K562 (cell line): ENCODE measurements around the gene AJM1. TPM values are rescaled to one million over a fixed set of nuclear protein-coding genes. Genes with fewer than 3 reads are reported as not detected.

Experiments used
- CBFA2T2 ChIP-seq: fragments of 450-650 bp; conservative IDR thresholded peaks from 2 replicates; pipeline ENCODE4 v1.6.1; 2017; ENCODE audit warnings: mild to moderate bottlenecking
- E4F1 ChIP-seq: fragments of 250-450 bp; sonication (Bioruptor Pico); IDR thresholded peaks from 2 replicates; pipeline ENCODE4 v1.5.0; 2021; ENCODE audit warnings: mild to moderate bottlenecking, borderline replicate concordance
- ETV6 ChIP-seq, 3 experiments: fragments of 150-350 bp in 1 of 3; sonication (generic) in 1 of 3; formaldehyde crosslinking in 1 of 3; IDR thresholded peaks; 2 replicates each; pipeline versions ENCODE4 v1.6.1 to v1.8.0; 2014 to 2022; ENCODE audit warnings: borderline replicate concordance in 2 of 3, low read depth in 2 of 3, antibody characterized with exemption in 1 of 3, low read length in 1 of 3, mild to moderate bottlenecking in 1 of 3, missing genetic modification reagents in 1 of 3
- ZFP91 ChIP-seq: sonication (generic); formaldehyde crosslinking; IDR thresholded peaks from 2 replicates; pipeline ENCODE4 v1.8.0; 2022; ENCODE audit warnings: mild to moderate bottlenecking, missing genetic modification reagents
- ZKSCAN1 ChIP-seq: fragments of 150-350 bp; IDR thresholded peaks from 2 replicates; pipeline ENCODE4 v1.6.1; 2016; ENCODE audit warnings: low read depth, low read length
- ZNF175 ChIP-seq: fragments of 200-800 bp; sonication (Bioruptor generic); IDR thresholded peaks from 2 replicates; pipeline ENCODE4 v1.6.1; 2016; ENCODE audit warnings: low read depth, mild to moderate bottlenecking, missing genetic modification characterization, missing compliant biosample characterization
- polyA plus RNA-seq, 8 experiments: library from polyadenylated mRNA; depleted of rRNA in 4 of 8; stranded (reverse) in 5 of 8; unstranded in 3 of 8; fragments of >200 nt; fragmentation: Nextera tagmentation in 2 of 8; fragmentation: Illumina TruSeq in 1 of 8; extraction: Ambion mirVana in 2 of 8; extraction: Trizol in 1 of 8; gene quantifications; 2 replicates each; pipeline versions ENCODE4 v1.2.1 to v1.2.3, GENCODE V29; 2011 to 2014; ENCODE audit warnings: inconsistent platforms in 1 of 8, missing spikeins in 1 of 8
- total RNA-seq, 7 experiments: library from RNA; depleted of rRNA in 6 of 7; stranded (reverse); fragments of >200 nt in 6 of 7; fragmentation: Illumina TruSeq in 2 of 7; extraction: Trizol in 2 of 7; gene quantifications; 2 replicates each; pipeline versions ENCODE4 v1.2.1 to v1.2.3, GENCODE V29; 2011 to 2021; ENCODE audit warnings: low replicate concordance in 1 of 7
- TF ChIP-seq, protein P1 (sequence below): fragments of 450-650 bp; IDR thresholded peaks from 2 replicates; pipeline ENCODE4 v1.6.1; 2016; ENCODE audit warnings: mild to moderate bottlenecking, moderate library complexity
- TF ChIP-seq, protein P2 (sequence below): fragments of 250-450 bp; sonication (Bioruptor Pico); IDR thresholded peaks from 2 replicates; pipeline ENCODE4 v1.5.0; 2021

Gene AJM1
- total and polyA plus RNA-seq, 9 of the 15 experiments (the other 6 are each of a cell fraction or from before 2014, with no cell fraction given) = 0.01 to 3.7 (median 0.65) TPM; not detected in 1

DNA sequence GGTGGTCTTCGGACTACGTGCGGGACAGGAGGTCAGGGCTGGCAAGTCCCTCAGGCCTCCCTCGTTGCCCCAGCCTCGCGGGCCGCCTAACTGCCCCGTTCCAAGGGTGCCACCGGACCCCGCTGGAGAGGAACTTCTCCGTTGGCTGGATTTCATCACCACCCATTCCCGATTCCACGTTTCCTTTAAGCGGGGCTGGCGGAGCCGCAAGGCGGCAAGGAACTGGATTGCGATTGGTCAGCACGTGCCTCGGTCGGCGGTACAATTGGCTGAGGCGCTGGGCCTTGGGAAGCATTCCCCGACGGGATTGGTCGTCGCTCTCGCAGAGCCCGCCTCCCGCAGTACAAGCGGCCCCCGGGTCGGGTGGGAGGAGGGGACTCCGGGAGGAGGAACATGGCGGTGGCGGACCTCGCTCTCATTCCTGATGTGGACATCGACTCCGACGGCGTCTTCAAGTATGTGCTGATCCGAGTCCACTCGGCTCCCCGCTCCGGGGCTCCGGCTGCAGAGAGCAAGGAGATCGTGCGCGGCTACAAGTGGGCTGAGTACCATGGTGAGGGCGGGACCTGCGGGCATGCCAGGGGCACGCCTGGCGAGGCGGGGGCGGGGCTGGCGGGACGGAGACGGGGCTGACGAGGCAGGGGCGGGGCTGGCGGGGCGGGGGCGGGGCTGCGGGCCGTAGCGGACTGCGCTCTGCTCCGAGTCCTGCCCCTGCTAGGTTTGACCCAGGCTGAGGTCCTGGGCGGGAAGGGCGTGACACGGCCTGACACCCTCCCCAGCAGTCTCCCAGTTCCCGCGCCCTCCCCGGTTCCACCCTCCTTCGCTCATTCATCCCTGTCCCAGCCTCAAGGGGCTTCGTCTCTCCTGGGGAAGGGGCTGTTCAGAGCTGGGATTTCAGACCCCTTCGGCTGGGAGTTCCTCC, 7.0 kb downstream of the AJM1 start, which contains the start of gene PHPT1 (continued):
- TF ChIP-seq, protein P1, sequence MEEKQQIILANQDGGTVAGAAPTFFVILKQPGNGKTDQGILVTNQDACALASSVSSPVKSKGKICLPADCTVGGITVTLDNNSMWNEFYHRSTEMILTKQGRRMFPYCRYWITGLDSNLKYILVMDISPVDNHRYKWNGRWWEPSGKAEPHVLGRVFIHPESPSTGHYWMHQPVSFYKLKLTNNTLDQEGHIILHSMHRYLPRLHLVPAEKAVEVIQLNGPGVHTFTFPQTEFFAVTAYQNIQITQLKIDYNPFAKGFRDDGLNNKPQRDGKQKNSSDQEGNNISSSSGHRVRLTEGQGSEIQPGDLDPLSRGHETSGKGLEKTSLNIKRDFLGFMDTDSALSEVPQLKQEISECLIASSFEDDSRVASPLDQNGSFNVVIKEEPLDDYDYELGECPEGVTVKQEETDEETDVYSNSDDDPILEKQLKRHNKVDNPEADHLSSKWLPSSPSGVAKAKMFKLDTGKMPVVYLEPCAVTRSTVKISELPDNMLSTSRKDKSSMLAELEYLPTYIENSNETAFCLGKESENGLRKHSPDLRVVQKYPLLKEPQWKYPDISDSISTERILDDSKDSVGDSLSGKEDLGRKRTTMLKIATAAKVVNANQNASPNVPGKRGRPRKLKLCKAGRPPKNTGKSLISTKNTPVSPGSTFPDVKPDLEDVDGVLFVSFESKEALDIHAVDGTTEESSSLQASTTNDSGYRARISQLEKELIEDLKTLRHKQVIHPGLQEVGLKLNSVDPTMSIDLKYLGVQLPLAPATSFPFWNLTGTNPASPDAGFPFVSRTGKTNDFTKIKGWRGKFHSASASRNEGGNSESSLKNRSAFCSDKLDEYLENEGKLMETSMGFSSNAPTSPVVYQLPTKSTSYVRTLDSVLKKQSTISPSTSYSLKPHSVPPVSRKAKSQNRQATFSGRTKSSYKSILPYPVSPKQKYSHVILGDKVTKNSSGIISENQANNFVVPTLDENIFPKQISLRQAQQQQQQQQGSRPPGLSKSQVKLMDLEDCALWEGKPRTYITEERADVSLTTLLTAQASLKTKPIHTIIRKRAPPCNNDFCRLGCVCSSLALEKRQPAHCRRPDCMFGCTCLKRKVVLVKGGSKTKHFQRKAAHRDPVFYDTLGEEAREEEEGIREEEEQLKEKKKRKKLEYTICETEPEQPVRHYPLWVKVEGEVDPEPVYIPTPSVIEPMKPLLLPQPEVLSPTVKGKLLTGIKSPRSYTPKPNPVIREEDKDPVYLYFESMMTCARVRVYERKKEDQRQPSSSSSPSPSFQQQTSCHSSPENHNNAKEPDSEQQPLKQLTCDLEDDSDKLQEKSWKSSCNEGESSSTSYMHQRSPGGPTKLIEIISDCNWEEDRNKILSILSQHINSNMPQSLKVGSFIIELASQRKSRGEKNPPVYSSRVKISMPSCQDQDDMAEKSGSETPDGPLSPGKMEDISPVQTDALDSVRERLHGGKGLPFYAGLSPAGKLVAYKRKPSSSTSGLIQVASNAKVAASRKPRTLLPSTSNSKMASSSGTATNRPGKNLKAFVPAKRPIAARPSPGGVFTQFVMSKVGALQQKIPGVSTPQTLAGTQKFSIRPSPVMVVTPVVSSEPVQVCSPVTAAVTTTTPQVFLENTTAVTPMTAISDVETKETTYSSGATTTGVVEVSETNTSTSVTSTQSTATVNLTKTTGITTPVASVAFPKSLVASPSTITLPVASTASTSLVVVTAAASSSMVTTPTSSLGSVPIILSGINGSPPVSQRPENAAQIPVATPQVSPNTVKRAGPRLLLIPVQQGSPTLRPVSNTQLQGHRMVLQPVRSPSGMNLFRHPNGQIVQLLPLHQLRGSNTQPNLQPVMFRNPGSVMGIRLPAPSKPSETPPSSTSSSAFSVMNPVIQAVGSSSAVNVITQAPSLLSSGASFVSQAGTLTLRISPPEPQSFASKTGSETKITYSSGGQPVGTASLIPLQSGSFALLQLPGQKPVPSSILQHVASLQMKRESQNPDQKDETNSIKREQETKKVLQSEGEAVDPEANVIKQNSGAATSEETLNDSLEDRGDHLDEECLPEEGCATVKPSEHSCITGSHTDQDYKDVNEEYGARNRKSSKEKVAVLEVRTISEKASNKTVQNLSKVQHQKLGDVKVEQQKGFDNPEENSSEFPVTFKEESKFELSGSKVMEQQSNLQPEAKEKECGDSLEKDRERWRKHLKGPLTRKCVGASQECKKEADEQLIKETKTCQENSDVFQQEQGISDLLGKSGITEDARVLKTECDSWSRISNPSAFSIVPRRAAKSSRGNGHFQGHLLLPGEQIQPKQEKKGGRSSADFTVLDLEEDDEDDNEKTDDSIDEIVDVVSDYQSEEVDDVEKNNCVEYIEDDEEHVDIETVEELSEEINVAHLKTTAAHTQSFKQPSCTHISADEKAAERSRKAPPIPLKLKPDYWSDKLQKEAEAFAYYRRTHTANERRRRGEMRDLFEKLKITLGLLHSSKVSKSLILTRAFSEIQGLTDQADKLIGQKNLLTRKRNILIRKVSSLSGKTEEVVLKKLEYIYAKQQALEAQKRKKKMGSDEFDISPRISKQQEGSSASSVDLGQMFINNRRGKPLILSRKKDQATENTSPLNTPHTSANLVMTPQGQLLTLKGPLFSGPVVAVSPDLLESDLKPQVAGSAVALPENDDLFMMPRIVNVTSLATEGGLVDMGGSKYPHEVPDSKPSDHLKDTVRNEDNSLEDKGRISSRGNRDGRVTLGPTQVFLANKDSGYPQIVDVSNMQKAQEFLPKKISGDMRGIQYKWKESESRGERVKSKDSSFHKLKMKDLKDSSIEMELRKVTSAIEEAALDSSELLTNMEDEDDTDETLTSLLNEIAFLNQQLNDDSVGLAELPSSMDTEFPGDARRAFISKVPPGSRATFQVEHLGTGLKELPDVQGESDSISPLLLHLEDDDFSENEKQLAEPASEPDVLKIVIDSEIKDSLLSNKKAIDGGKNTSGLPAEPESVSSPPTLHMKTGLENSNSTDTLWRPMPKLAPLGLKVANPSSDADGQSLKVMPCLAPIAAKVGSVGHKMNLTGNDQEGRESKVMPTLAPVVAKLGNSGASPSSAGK = peak; percentile 36
- TF ChIP-seq ZFP91 (CRISPR knock-in tag) = peak; percentile 95
- TF ChIP-seq ZNF175 (CRISPR knock-in tag) = no peak
- TF ChIP-seq ZKSCAN1 = 0 out of 2 replicates have a peak, but pooled peaks have one; percentile 20
- TF ChIP-seq ETV6 (IDR thresholded peaks at IDR 0.05; ENCODE audit: borderline replicate concordance in 1 of 2, low read depth in 2 of 2, low read length in 1 of 2) = no peak
- TF ChIP-seq ETV6 (CRISPR knock-in tag; IDR thresholded peaks at IDR 0.05; ENCODE audit: borderline replicate concordance) = no peak
- TF ChIP-seq CBFA2T2 = no peak
- no peak for TF ChIP-seq E4F1 (CRISPR knock-in tag)
- TF ChIP-seq, protein P2, sequence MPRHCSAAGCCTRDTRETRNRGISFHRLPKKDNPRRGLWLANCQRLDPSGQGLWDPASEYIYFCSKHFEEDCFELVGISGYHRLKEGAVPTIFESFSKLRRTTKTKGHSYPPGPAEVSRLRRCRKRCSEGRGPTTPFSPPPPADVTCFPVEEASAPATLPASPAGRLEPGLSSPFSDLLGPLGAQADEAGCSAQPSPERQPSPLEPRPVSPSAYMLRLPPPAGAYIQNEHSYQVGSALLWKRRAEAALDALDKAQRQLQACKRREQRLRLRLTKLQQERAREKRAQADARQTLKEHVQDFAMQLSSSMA (CRISPR knock-in tag) = peak; percentile 57; the same call in 1 of the 2 replicates
